Neuron (in vitro differentiated cells): ENCODE results near the gene ACSL3.
"Not testable (repeated sequence)": the region's sequence is repeated elsewhere in the genome, so short reads cannot be mapped to it uniquely, and the experiment has no call there.

Experiments
- H2AFZ ChIP-seq: one replicate; pipeline ENCODE4 v1.6.1; 2013; ENCODE audit warnings: low read depth, mild to moderate bottlenecking, inconsistent platforms, low read length, moderate library complexity
- H3K27me3 ChIP-seq: one replicate; pipeline ENCODE4 v1.6.1; 2013; ENCODE audit warnings: low read length; ENCODE audit not compliant: insufficient read depth
- H3K36me3 ChIP-seq: one replicate; pipeline ENCODE4 v1.6.1; 2013; ENCODE audit warnings: low read length; ENCODE audit not compliant: insufficient read depth
- H3K4me1 ChIP-seq: one replicate; pipeline ENCODE4 v1.6.1; 2013; ENCODE audit warnings: low read length; ENCODE audit not compliant: insufficient read depth
- H3K4me3 ChIP-seq: 2 replicates; pipeline ENCODE4 v1.5.1; 2013; ENCODE audit warnings: mild to moderate bottlenecking, low read length, moderate library complexity
- H3K9me3 ChIP-seq: one replicate; pipeline ENCODE4 v1.6.1; 2013; ENCODE audit warnings: low read length

The ACSL3 gene

GRCh38 chr2:222915092-222915957 is 54.5 kb downstream of the ACSL3 start:
- H3K36me3 ChIP-seq = peaks cover 58% of the 10 kb centered on the region
- no peak overlapping the region for H2AFZ ChIP-seq

GRCh38 chr2:222916229-222917197 is 55.7 kb downstream of the ACSL3 start:
- Histone ChIP-seq H3K27me3 (no peaks in the 10 kb centered on the region), H3K4me1 (no peaks in the 10 kb centered on the region), H3K36me3 (peaks cover 59% of the 10 kb centered on the region), H3K4me3 (no peak overlapping the region), H3K9me3 (no peaks in the 10 kb centered on the region), H2AFZ (no peak overlapping the region)

More at GRCh38 chr2:222915092-222915957, 54.5 kb downstream of the ACSL3 start:
- no peaks in the 10 kb centered on the region for H3K27me3 ChIP-seq
- no peaks in the 10 kb centered on the region for H3K9me3 ChIP-seq
- no peak overlapping the region for H3K4me3 ChIP-seq
- no peaks in the 10 kb centered on the region for H3K4me1 ChIP-seq

GRCh38 chr2:222917212-222917611 is 56.4 kb downstream of the ACSL3 start:
- not testable (repeated sequence) for H2AFZ ChIP-seq
- H3K36me3 ChIP-seq = peaks cover 61% of the 10 kb centered on the region

GRCh38 chr2:222919841-222920526 is 59.1 kb downstream of the ACSL3 start:
- H3K4me3 ChIP-seq = no peak overlapping the region
- H3K4me1 ChIP-seq = no peaks in the 10 kb centered on the region
- no peak overlapping the region for H2AFZ ChIP-seq
- no peaks in the 10 kb centered on the region for H3K27me3 ChIP-seq
- H3K9me3 ChIP-seq = no peaks in the 10 kb centered on the region
- peaks cover 79% of the 10 kb centered on the region for H3K36me3 ChIP-seq

More at GRCh38 chr2:222917212-222917611, 56.4 kb downstream of the ACSL3 start:
- H3K9me3 ChIP-seq, H3K27me3 ChIP-seq, H3K4me1 ChIP-seq, H3K4me3 ChIP-seq: not testable (repeated sequence)

- H3K36me3 ChIP-seq = peaks cover 81% of the 10 kb centered on the region
- H3K9me3 ChIP-seq = no peaks in the 10 kb centered on the region
- no peaks in the 10 kb centered on the region for H3K27me3 ChIP-seq
- H3K4me3 ChIP-seq = no peak overlapping the region
- H2AFZ ChIP-seq = no peak overlapping the region
- no peaks in the 10 kb centered on the region for H3K4me1 ChIP-seq
Measured at GRCh38 chr2:222920657-222921186, 59.9 kb downstream of the ACSL3 start.

- Histone ChIP-seq H3K27me3 (no peaks in the 10 kb centered on the region), H3K4me1 (no peaks in the 10 kb centered on the region), H3K9me3 (no peaks in the 10 kb centered on the region), H3K4me3 (no peak overlapping the region), H2AFZ (no peak overlapping the region), H3K36me3 (peaks cover 80% of the 10 kb centered on the region)
Measured at GRCh38 chr2:222922019-222922800, 61.4 kb downstream of the ACSL3 start.

GRCh38 chr2:222926915-222927314 is 66.1 kb downstream of the ACSL3 start:
- Histone ChIP-seq H3K4me1 (no peaks in the 10 kb centered on the region), H3K9me3 (no peaks in the 10 kb centered on the region), H3K4me3 (no peak overlapping the region), H2AFZ (no peak overlapping the region), H3K27me3 (no peaks in the 10 kb centered on the region), H3K36me3 (peaks cover 74% of the 10 kb centered on the region)

GRCh38 chr2:222927600-222927999 is 66.8 kb downstream of the ACSL3 start:
- Histone ChIP-seq H3K27me3 (no peaks in the 10 kb centered on the region), H3K4me3 (no peak overlapping the region), H3K36me3 (peaks cover 70% of the 10 kb centered on the region), H2AFZ (no peak overlapping the region), H3K9me3 (no peaks in the 10 kb centered on the region), H3K4me1 (no peaks in the 10 kb centered on the region)

GRCh38 chr2:222928335-222928734 is 67.5 kb downstream of the ACSL3 start:
- Histone ChIP-seq H3K4me3 (no peak overlapping the region), H3K36me3 (peaks cover 68% of the 10 kb centered on the region)

GRCh38 chr2:222930862-222931261 is 70.0 kb downstream of the ACSL3 start:
- Histone ChIP-seq H3K27me3 (no peaks in the 10 kb centered on the region), H3K4me1 (no peaks in the 10 kb centered on the region), H3K4me3 (no peak overlapping the region), H3K36me3 (peaks cover 73% of the 10 kb centered on the region), H3K9me3 (no peaks in the 10 kb centered on the region), H2AFZ (no peak overlapping the region)

More at GRCh38 chr2:222928335-222928734, 67.5 kb downstream of the ACSL3 start:
- Histone ChIP-seq H3K9me3 (no peaks in the 10 kb centered on the region), H3K27me3 (no peaks in the 10 kb centered on the region), H3K4me1 (no peaks in the 10 kb centered on the region), H2AFZ (no peak overlapping the region)

GRCh38 chr2:222931659-222932058 is 70.8 kb downstream of the ACSL3 start:
- H3K27me3 ChIP-seq = no peaks in the 10 kb centered on the region
- peaks cover 76% of the 10 kb centered on the region for H3K36me3 ChIP-seq
- peaks cover 1% of the 10 kb centered on the region for H3K9me3 ChIP-seq
- no peak overlapping the region for H3K4me3 ChIP-seq
- no peaks in the 10 kb centered on the region for H3K4me1 ChIP-seq
- H2AFZ ChIP-seq = no peak overlapping the region

GRCh38 chr2:222933458-222933857 is 72.6 kb downstream of the ACSL3 start:
- Histone ChIP-seq H3K4me1 (no peaks in the 10 kb centered on the region), H3K36me3 (peaks cover 70% of the 10 kb centered on the region), H2AFZ (no peak overlapping the region), H3K9me3 (peaks cover 5% of the 10 kb centered on the region), H3K4me3 (no peak overlapping the region), H3K27me3 (no peaks in the 10 kb centered on the region)
